ENCODE results near the gene SPEM3.

The SPEM3 gene

DNA sequence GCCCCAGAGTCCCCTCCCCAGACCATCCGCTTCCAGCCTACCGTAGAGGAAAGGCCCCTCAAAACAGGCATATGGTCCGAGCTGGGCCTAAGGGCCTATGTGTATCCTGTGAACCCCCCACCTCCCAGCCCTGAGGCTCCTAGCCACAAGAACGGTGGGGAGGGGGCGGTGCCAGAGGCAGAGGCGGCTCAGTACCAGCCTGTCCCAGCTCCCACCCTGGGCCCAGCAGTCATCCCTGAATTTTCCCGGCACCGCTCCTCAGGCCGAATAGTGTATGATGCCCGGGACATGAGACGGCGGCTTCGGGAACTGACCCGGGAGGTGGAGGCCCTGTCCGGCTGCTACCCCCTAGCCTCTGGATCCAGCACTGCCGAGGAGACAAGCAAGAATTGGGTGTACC, 7.5 kb upstream of the SPEM3 start:
- TF ChIP-seq, protein P1, sequence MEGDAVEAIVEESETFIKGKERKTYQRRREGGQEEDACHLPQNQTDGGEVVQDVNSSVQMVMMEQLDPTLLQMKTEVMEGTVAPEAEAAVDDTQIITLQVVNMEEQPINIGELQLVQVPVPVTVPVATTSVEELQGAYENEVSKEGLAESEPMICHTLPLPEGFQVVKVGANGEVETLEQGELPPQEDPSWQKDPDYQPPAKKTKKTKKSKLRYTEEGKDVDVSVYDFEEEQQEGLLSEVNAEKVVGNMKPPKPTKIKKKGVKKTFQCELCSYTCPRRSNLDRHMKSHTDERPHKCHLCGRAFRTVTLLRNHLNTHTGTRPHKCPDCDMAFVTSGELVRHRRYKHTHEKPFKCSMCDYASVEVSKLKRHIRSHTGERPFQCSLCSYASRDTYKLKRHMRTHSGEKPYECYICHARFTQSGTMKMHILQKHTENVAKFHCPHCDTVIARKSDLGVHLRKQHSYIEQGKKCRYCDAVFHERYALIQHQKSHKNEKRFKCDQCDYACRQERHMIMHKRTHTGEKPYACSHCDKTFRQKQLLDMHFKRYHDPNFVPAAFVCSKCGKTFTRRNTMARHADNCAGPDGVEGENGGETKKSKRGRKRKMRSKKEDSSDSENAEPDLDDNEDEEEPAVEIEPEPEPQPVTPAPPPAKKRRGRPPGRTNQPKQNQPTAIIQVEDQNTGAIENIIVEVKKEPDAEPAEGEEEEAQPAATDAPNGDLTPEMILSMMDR (conservative IDR thresholded peaks at IDR 0.05; ENCODE audit: low read depth, low read length), result no peak
- DNase-seq (ENCODE audit: low read depth), result no peak

GRCh38 chr17:7423679-7424078, 5.0 kb upstream of the SPEM3 start:
- no peak overlapping the region for H3K4me3 ChIP-seq (ENCODE audit: low read depth, low read length)
- DNase-seq (ENCODE audit: low read depth), result no peak
- TF ChIP-seq, protein P1 (conservative IDR thresholded peaks at IDR 0.05; ENCODE audit: low read depth, low read length), result no peak

More for the DNA sequence above, 7.5 kb upstream of the SPEM3 start:
- no peak overlapping the region for H3K4me3 ChIP-seq (ENCODE audit: low read depth, low read length)

DNA sequence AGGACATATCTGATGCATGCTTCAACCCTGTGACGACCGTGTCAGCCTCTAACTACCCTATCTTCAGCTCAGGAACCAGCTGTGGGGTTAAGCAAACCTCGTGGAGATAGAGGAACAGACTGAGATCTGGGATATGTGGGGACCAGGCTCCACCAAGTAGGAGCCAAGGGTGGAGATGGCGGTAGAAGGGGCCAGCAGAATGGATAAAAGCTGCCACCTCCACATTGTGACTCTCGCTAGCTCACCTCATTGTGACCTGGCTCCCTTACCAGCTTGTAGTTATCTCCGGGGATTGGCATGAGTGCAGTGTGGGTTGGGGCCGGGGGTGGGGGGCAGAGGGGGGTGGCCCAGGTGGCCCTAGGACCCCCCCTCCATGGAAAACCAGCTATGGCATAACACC, 3.3 kb upstream of the SPEM3 start, which contains the start of gene SPEM2:
SPEM2 (plus strand) TSS at position 301 of the 400 bp plus-strand sequence; CDS start at position 374, 73 bp downstream.
- H3K4me3 ChIP-seq (ENCODE audit: low read depth, low read length), result no peak within 1 kb of the TSS

GRCh38 chr17:7425756-7426155, 2.9 kb upstream of the SPEM3 start:
- TF ChIP-seq, protein P1 (conservative IDR thresholded peaks at IDR 0.05; ENCODE audit: low read depth, low read length), result no peak
- no peak overlapping the region for H3K4me3 ChIP-seq (ENCODE audit: low read depth, low read length)
- DNase-seq (ENCODE audit: low read depth), result no peak

More for the DNA sequence above, 3.3 kb upstream of the SPEM3 start, which contains the start of gene SPEM2:
- DNase-seq (ENCODE audit: low read depth), result no peak
- TF ChIP-seq, protein P1 (conservative IDR thresholded peaks at IDR 0.05; ENCODE audit: low read depth, low read length), result no peak

DNA sequence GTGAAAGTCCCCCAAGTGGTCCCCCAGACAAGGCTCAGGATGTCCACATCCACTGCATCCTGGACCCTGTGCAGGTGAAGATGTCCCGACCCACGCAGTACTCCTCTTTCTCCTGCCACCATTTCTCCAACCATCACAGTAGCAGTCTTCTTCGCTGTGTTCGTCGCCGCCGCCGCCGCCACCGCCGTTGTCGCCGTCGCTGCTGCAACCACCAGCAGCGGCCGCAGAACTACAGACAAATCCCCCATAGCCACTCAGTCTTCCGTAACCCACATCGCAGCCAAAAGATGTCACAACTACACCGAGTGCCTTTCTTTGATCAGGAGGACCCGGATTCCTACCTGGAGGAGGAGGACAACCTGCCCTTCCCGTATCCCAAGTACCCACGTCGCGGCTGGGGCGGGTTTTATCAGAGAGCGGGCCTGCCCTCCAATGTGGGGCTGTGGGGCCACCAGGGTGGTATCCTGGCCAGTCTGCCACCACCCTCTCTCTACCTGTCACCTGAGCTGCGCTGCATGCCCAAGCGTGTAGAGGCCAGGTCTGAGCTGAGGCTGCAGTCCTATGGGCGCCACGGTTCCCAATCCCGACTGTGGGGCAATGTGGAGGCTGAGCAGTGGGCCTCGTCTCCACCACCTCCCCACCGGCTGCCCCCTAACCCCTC, 2.3 kb upstream of the SPEM3 start:
- TF ChIP-seq, protein P1 (conservative IDR thresholded peaks at IDR 0.05; ENCODE audit: low read depth, low read length), result no peak
- DNase-seq (ENCODE audit: low read depth), result no peak
- H3K4me3 ChIP-seq (ENCODE audit: low read depth, low read length), result no peak overlapping the region

DNA sequence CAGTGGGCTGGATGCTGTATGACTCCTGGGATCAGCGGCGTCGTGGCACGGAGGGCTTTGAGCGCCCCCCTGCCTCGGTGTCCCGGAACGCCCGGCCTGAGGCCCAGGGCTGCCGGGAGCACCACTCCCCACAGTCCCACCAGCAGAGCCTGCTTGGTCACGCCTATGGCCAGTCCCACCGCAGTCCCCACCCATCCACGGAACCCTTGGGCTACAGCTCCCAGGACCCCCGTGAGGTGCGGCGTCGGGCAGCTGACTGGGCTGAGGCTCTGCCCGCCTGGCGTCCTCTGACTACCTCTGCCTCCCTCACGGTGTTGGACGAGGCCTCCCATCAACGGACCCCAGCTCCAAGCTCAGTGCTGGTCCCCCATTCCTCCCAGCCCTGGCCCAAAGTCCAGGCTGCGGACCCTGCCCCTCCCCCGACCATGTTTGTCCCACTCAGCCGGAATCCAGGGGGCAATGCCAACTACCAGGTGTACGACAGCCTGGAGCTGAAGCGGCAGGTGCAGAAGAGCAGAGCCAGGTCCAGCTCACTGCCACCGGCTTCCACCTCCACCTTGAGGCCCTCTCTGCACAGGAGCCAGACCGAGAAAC, 1.7 kb upstream of the SPEM3 start:
- no peak for DNase-seq (ENCODE audit: low read depth)
- TF ChIP-seq, protein P1 (conservative IDR thresholded peaks at IDR 0.05; ENCODE audit: low read depth, low read length), result no peak
- H3K4me3 ChIP-seq (ENCODE audit: low read depth, low read length), result no peak overlapping the region

- H3K4me3 ChIP-seq (ENCODE audit: low read depth, low read length), result no peak overlapping the region
- no peak for DNase-seq (ENCODE audit: low read depth)
- TF ChIP-seq, protein P1 (conservative IDR thresholded peaks at IDR 0.05; ENCODE audit: low read depth, low read length), result no peak
Measured at GRCh38 chr17:7427549-7427948, 1.1 kb upstream of the SPEM3 start.
